ENCODE data around the gene SNX9.

- no peak for TF ChIP-seq CTCF (IDR thresholded peaks at IDR 0.05)
- no peak for TF ChIP-seq POLR2A (IDR thresholded peaks at IDR 0.05)
These were observed 123.1 kb downstream of the SNX9 start for GRCh38 chr6:157946053-157946617.

Data from body of pancreas (tissue), 4 donors.